Breast epithelium (tissue), 3 donors: ENCODE data around the gene NOPCHAP1.

Experiments
- CTCF ChIP-seq, 3 donors: fragments of 450-650 bp; IDR thresholded peaks; one replicate each; pipeline ENCODE4 v1.5.1; 2016 to 2017; ENCODE audit warnings: antibody characterized with exemption in 3 of 3, mild to moderate bottlenecking in 3 of 3, moderate library complexity in 3 of 3
- POLR2A ChIP-seq: fragments of 450-650 bp; IDR thresholded peaks from one replicate; pipeline ENCODE4 v1.6.1; 2016; ENCODE audit warnings: antibody characterized with exemption, mild to moderate bottlenecking, moderate library complexity
- POLR2AphosphoS5 ChIP-seq, 3 donors: sonication (generic); formaldehyde crosslinking; IDR thresholded peaks; one replicate each; pipeline ENCODE4 v1.6.1; 2017; ENCODE audit warnings: antibody characterized with exemption in 3 of 3

DNA sequence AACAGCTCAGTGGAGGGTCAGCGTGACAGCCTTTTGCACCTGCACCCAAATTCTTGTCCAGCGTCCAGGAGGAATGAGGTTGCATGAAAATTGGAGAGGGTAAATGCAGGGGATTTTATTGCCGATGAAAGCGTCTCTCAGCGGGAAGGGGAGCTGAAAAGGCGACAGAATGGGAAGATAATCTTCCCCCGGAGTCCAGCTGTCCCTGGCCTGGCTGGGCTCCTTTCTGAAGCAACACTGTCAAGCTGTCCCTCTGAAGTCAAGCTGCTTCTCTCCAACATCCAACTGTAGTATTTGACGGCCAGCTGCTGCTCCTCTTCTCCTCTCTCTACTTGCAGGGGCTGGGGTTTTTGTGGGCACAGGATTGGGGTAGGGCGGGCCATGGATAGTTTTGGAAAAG is 32.7 kb downstream of the NOPCHAP1 start:
- TF ChIP-seq CTCF (IDR thresholded peaks at IDR 0.05) (no peak), POLR2A (no peak), POLR2AphosphoS5 (IDR thresholded peaks at IDR 0.05) (no peak)
